Effector CD4-positive, alpha-beta T cell (primary cell): ENCODE results near the gene IFT22.
"Not testable (repeated sequence)": the region's sequence is repeated elsewhere in the genome, so short reads cannot be mapped to it uniquely, and the experiment has no call there.

Source experiments
- DNase-seq: peaks from one replicate; pipeline ENCODE4 v3.0.0-alpha.2; 2020
- total RNA-seq: gene quantifications from one replicate; lab custom pipeline; 2026; lab: John Stamatoyannopoulos, UW

IFT22 gene
- total RNA-seq, result 3.4 reads per million, percentile 13 among the genes with 10 or more reads in this experiment

- DNase-seq, result peak; percentile 70
Measured at GRCh38 chr7:101321491-101322401, at the start of gene IFT22. IFT22 (minus strand) TSS chr7:101321812; CDS start chr7:101321709, 103 bp downstream.

- DNase-seq, result no peak
Measured at GRCh38 chr7:101370836-101371235, 49.2 kb upstream of the IFT22 start.

GRCh38 chr7:101368422-101369165 is 47.0 kb upstream of the IFT22 start:
- no peak for DNase-seq

- no peak for DNase-seq
Measured at GRCh38 chr7:101367676-101368075, 46.1 kb upstream of the IFT22 start.

GRCh38 chr7:101365956-101366355 is 44.3 kb upstream of the IFT22 start:
- DNase-seq, result no peak

GRCh38 chr7:101363734-101364374 is 42.2 kb upstream of the IFT22 start:
- peak; percentile 45 for DNase-seq

- DNase-seq, result no peak
Measured at GRCh38 chr7:101363196-101363733, 41.7 kb upstream of the IFT22 start.

- DNase-seq, result no peak
Measured at GRCh38 chr7:101362334-101363195, 41.0 kb upstream of the IFT22 start, which contains the start of gene COL26A1. COL26A1 (plus strand) TSS chr7:101362875; CDS start chr7:101363033, 158 bp downstream.

GRCh38 chr7:101357433-101357832 is 35.8 kb upstream of the IFT22 start:
- no peak for DNase-seq

GRCh38 chr7:101352920-101353308 is 31.3 kb upstream of the IFT22 start:
- DNase-seq, result no peak

- DNase-seq, result not testable (repeated sequence)
Measured at GRCh38 chr7:101349300-101349699, 27.7 kb upstream of the IFT22 start.

- not testable (repeated sequence) for DNase-seq
Measured at GRCh38 chr7:101348456-101349067, 26.9 kb upstream of the IFT22 start.

GRCh38 chr7:101347477-101347876 is 25.9 kb upstream of the IFT22 start:
- no peak for DNase-seq

- DNase-seq, result no peak
Measured at GRCh38 chr7:101342892-101343291, 21.3 kb upstream of the IFT22 start.

- no peak for DNase-seq
Measured at GRCh38 chr7:101340379-101340778, 18.8 kb upstream of the IFT22 start.

GRCh38 chr7:101333912-101334311 is 12.3 kb upstream of the IFT22 start:
- DNase-seq, result no peak

- no peak for DNase-seq
Measured at GRCh38 chr7:101332026-101332425, 10.4 kb upstream of the IFT22 start.

GRCh38 chr7:101330011-101330484 is 8.4 kb upstream of the IFT22 start:
- DNase-seq, result no peak

GRCh38 chr7:101328159-101328558 is 6.5 kb upstream of the IFT22 start:
- no peak for DNase-seq

- no peak for DNase-seq
Measured at GRCh38 chr7:101319401-101319800, 2.2 kb downstream of the IFT22 start.

- peak; percentile 28 for DNase-seq
Measured at GRCh38 chr7:101315336-101315735, 6.3 kb downstream of the IFT22 start.
